ENCODE measurements around the gene TRIM56.
A peak's percentile ranks its signal among the peaks of the same experiment; 100 is the strongest.
"Not testable (repeated sequence)": the region's sequence is repeated elsewhere in the genome, so short reads cannot be mapped to it uniquely, and the experiment has no call there.

TRIM56 gene

DNA sequence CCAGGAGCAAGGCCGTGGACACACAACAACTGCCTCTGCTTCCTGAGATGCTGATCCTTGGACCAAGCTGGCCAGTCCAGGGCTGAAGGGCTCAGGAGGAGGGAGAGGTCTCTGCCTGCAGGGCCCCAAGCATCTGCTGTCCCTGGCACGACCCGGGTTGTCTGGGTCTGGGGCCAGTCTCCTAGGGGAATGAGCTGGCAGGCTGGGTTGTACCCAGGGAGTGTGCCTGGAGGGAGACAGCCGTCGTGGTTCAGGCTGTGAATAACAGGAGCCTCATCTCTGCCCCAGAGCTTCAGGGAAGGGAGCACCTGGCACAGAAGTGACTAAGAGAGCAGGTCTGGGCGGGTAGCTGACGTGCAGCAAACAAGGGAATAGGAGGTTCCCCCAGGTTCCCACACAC lies 23.7 kb downstream of the TRIM56 start:
- TF ChIP-seq, protein P1, sequence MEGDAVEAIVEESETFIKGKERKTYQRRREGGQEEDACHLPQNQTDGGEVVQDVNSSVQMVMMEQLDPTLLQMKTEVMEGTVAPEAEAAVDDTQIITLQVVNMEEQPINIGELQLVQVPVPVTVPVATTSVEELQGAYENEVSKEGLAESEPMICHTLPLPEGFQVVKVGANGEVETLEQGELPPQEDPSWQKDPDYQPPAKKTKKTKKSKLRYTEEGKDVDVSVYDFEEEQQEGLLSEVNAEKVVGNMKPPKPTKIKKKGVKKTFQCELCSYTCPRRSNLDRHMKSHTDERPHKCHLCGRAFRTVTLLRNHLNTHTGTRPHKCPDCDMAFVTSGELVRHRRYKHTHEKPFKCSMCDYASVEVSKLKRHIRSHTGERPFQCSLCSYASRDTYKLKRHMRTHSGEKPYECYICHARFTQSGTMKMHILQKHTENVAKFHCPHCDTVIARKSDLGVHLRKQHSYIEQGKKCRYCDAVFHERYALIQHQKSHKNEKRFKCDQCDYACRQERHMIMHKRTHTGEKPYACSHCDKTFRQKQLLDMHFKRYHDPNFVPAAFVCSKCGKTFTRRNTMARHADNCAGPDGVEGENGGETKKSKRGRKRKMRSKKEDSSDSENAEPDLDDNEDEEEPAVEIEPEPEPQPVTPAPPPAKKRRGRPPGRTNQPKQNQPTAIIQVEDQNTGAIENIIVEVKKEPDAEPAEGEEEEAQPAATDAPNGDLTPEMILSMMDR (IDR thresholded peaks at IDR 0.05; ENCODE audit: unreplicated experiment in 3 of 3): no peak
- H3K27me3 Mint-ChIP-seq (ENCODE audit: low read depth): peaks cover 4% of the 10 kb centered on the region
- H3K4me3 Mint-ChIP-seq: no peak overlapping the region
- H3K27ac Mint-ChIP-seq: no peak overlapping the region
- H3K4me1 Mint-ChIP-seq: peaks cover 10% of the 10 kb centered on the region
- no peaks in the 10 kb centered on the region for H3K36me3 Mint-ChIP-seq (ENCODE audit: low read depth)
- no peaks in the 10 kb centered on the region for H3K9me3 Mint-ChIP-seq

DNA sequence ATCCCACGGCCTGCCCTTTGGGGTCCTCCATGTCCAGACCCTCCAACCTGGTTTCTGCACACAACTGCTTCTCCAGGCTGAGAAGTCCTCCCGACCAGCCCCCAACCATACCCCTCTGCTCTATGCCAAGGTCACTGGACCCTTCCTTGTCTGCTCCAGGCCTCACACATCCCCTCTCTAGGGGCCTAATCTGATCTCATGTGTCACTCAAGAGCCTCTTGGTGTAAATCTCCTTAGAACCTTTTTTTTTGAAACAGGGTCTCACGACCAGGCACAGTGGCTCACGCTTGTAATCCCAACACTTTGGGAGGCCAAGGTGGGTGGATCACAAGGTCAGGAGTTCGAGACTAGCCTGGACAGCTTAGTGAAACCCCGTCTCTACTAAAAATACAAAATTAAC lies 24.1 kb downstream of the TRIM56 start:
- H3K4me1 Mint-ChIP-seq: peaks cover 10% of the 10 kb centered on the region

DNA sequence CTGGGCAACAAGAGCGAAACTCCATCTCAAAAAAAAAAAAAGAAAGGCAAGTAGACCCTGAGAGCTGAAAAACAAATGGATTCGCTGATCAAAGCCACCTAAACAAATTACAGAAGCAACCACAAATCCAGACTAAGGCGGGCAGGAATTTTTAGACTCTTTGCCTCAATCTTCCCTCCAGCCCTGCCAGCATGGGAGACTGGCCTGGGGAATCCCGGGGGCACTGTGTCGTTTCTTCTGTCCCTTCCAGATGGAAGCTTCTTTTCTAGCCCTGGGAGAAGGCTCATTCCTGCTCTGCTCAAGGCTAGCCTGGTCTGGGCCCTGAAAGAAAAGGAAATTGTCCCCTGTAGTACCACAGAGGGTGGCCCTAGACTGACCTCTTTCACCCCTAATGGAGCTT lies 26.0 kb downstream of the TRIM56 start:
- TF ChIP-seq, protein P1 (IDR thresholded peaks at IDR 0.05; ENCODE audit: unreplicated experiment in 3 of 3): no peak
- no peak overlapping the region for H3K4me3 Mint-ChIP-seq
- no peaks in the 10 kb centered on the region for H3K9me3 Mint-ChIP-seq
- no peak overlapping the region for H3K27ac Mint-ChIP-seq
- no peaks in the 10 kb centered on the region for H3K36me3 Mint-ChIP-seq (ENCODE audit: low read depth)
- H3K27me3 Mint-ChIP-seq (ENCODE audit: low read depth): peaks cover 4% of the 10 kb centered on the region
- peaks cover 11% of the 10 kb centered on the region for H3K4me1 Mint-ChIP-seq

More for the DNA sequence above, 24.1 kb downstream of the TRIM56 start:
- Mint-ChIP-seq H3K36me3 (ENCODE audit: low read depth) (no peaks in the 10 kb centered on the region), H3K4me3 (no peak overlapping the region), H3K27ac (no peak overlapping the region), H3K27me3 (ENCODE audit: low read depth) (peaks cover 4% of the 10 kb centered on the region), H3K9me3 (no peaks in the 10 kb centered on the region)
- TF ChIP-seq, protein P1 (IDR thresholded peaks at IDR 0.05; ENCODE audit: unreplicated experiment in 3 of 3): no peak

DNA sequence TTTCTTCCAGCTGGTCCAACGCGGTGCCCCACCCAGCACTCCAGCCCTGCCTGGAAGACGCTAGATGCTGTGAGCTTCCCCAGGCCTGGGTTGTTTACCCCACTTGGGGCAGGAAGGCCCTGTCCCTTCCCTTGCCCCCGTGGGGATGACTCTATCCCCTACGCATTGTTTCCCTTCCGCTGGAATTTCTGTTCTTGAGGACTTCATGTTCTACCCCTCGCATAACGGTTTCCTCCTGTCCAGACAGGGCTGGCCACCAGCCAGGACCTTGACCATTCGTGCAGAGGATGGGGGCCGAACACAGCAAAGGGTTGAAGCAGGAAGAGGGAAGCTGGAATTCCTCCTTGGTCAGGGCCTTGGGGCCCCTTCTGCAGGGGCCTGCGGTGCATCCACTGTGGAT lies 27.0 kb downstream of the TRIM56 start:
- TF ChIP-seq, protein P1 (IDR thresholded peaks at IDR 0.05; ENCODE audit: unreplicated experiment in 3 of 3): no peak
- H3K36me3 Mint-ChIP-seq (ENCODE audit: low read depth): no peaks in the 10 kb centered on the region
- H3K27me3 Mint-ChIP-seq (ENCODE audit: low read depth): peaks cover 4% of the 10 kb centered on the region
- H3K27ac Mint-ChIP-seq: peak overlapping the region in 2 of 3 experiments; percentile 89 to 91
- no peaks in the 10 kb centered on the region for H3K9me3 Mint-ChIP-seq
- no peak overlapping the region for H3K4me3 Mint-ChIP-seq
- H3K4me1 Mint-ChIP-seq: peaks cover 18% of the 10 kb centered on the region

DNA sequence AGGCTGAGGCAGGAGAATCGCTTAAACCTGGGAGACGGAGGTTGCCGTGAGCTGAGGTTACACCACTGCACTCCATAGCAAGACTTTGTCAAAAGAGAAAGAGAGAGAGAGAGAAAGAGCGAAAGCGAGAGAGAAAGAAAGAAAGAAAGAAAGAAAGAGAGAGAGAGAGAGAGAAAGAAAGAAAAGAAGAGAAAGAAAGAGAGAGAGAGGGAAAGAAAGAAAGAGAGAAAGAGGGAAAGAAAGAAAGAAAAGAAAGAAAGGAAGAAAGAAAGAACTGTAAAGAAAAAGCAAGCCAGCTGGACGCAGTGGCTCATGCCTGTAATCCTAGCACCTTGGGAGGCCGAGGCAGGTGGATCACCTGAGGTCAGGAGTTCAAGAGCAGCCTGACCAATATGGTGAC lies 27.9 kb downstream of the TRIM56 start:
- H3K36me3 Mint-ChIP-seq (ENCODE audit: low read depth); H3K27me3 Mint-ChIP-seq (ENCODE audit: low read depth); H3K9me3 Mint-ChIP-seq; H3K4me3 Mint-ChIP-seq: not testable (repeated sequence)
- Mint-ChIP-seq H3K27ac (peak overlapping the region in 2 of 3 experiments; percentile 28 to 89), H3K4me1 (peaks cover 18% of the 10 kb centered on the region)

DNA sequence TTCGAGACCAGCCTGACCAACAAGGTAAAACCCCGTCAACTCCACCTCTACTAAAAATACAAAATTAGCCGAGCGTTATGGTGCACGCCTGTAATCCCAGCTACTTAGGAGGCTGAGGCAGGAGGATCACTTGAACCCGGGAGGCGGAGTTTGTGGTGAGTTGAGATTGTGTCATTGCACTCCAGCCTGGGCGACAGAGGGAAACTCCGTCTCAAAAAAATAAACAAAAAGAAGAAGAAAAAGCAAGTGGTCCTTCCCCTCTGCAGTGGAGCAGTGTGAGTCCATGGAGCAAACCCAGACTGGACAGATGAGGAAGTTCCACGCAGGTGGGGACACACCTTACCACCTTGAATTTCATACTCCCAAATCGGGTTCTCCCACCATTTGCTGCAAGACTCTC lies 28.6 kb downstream of the TRIM56 start:
- Mint-ChIP-seq H3K27ac (peak overlapping the region in 1 of 3 experiments; percentile 23), H3K4me3 (no peak overlapping the region), H3K4me1 (peaks cover 18% of the 10 kb centered on the region), H3K27me3 (ENCODE audit: low read depth) (peaks cover 4% of the 10 kb centered on the region), H3K9me3 (no peaks in the 10 kb centered on the region), H3K36me3 (ENCODE audit: low read depth) (no peaks in the 10 kb centered on the region)
- TF ChIP-seq, protein P1 (IDR thresholded peaks at IDR 0.05; ENCODE audit: unreplicated experiment in 3 of 3): no peak

All from nephron (organoid).